Stimulated activated naive CD8-positive, alpha-beta T cell treated with anti-CD3 and anti-CD28 coated beads, Interleukin-15, Interleukin-2, amounts not matched to agents 100 ng/mL and 50 ng/mL, for 24 hours (primary cell): ENCODE results near the gene BUD13.
"Not testable (repeated sequence)": the region's sequence is repeated elsewhere in the genome, so short reads cannot be mapped to it uniquely, and the experiment has no call there.

Experiments used
- H3K27ac Mint-ChIP-seq: one replicate; pipeline ENCODE4 v1.8.0; 2021; ENCODE audit warnings: mild to moderate bottlenecking, mixed read lengths
- H3K27me3 Mint-ChIP-seq: one replicate; pipeline ENCODE4 v1.8.0; 2021; ENCODE audit warnings: mixed read lengths
- H3K36me3 Mint-ChIP-seq: one replicate; pipeline ENCODE4 v1.8.0; 2021; ENCODE audit warnings: low read depth, mixed read lengths
- H3K4me1 Mint-ChIP-seq: one replicate; pipeline ENCODE4 v1.8.0; 2021; ENCODE audit warnings: low read depth, mixed read lengths
- H3K4me3 Mint-ChIP-seq: one replicate; pipeline ENCODE4 v1.8.0; 2021; ENCODE audit warnings: mild to moderate bottlenecking, mixed read lengths
- H3K9me3 Mint-ChIP-seq: one replicate; pipeline ENCODE4 v1.8.0; 2021; ENCODE audit warnings: mixed read lengths

BUD13 gene, protein sequence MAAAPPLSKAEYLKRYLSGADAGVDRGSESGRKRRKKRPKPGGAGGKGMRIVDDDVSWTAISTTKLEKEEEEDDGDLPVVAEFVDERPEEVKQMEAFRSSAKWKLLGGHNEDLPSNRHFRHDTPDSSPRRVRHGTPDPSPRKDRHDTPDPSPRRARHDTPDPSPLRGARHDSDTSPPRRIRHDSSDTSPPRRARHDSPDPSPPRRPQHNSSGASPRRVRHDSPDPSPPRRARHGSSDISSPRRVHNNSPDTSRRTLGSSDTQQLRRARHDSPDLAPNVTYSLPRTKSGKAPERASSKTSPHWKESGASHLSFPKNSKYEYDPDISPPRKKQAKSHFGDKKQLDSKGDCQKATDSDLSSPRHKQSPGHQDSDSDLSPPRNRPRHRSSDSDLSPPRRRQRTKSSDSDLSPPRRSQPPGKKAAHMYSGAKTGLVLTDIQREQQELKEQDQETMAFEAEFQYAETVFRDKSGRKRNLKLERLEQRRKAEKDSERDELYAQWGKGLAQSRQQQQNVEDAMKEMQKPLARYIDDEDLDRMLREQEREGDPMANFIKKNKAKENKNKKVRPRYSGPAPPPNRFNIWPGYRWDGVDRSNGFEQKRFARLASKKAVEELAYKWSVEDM

GRCh38 chr11:116772443-116773202 is at the start of gene BUD13:
Gene BUD13 (minus strand): TSS chr11:116772987. CDS start chr11:116772964, 23 bp downstream.
- H3K27me3 Mint-ChIP-seq: no peaks in the 10 kb centered on the region
- H3K4me1 Mint-ChIP-seq: peaks cover 59% of the 10 kb centered on the region
- peak within 1 kb of the TSS; percentile 93 for H3K4me3 Mint-ChIP-seq
- peak within 1 kb of the TSS; percentile 95 for H3K27ac Mint-ChIP-seq
- no peaks in the 10 kb centered on the region for H3K9me3 Mint-ChIP-seq
- peaks cover 45% of the 10 kb centered on the region for H3K36me3 Mint-ChIP-seq

DNA sequence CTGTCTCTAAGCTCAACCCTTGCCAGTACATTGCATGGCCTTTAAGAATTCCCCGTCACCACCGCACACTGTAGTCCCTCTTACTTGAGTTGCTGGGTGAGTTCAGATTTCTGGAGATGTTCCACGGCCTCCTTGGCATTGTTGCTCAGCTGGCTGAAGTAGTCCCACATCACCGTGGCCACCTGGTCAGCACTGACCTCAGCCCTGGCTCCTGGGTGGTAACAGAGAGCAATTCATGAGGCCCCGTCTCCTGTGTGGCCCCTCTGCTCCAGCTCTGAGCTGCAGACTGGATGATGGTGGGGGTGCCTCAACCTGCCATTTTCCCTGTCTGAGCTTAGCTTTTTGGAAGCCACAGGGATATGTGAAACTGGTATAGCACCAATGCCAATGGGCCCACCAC is 49.8 kb upstream of the BUD13 start:
- Mint-ChIP-seq H3K27me3 (no peaks in the 10 kb centered on the region), H3K4me3 (no peak overlapping the region), H3K9me3 (no peaks in the 10 kb centered on the region), H3K4me1 (no peaks in the 10 kb centered on the region), H3K27ac (no peak overlapping the region), H3K36me3 (no peaks in the 10 kb centered on the region)

GRCh38 chr11:116821050-116821918 is 48.5 kb upstream of the BUD13 start:
- Mint-ChIP-seq H3K9me3 (no peaks in the 10 kb centered on the region), H3K4me1 (no peaks in the 10 kb centered on the region), H3K36me3 (no peaks in the 10 kb centered on the region), H3K27ac (no peak overlapping the region), H3K4me3 (no peak overlapping the region), H3K27me3 (no peaks in the 10 kb centered on the region)

GRCh38 chr11:116819049-116819448 is 46.3 kb upstream of the BUD13 start:
- no peaks in the 10 kb centered on the region for H3K4me1 Mint-ChIP-seq
- no peak overlapping the region for H3K4me3 Mint-ChIP-seq
- no peaks in the 10 kb centered on the region for H3K36me3 Mint-ChIP-seq
- no peaks in the 10 kb centered on the region for H3K27me3 Mint-ChIP-seq
- H3K27ac Mint-ChIP-seq: no peak overlapping the region
- no peaks in the 10 kb centered on the region for H3K9me3 Mint-ChIP-seq

DNA sequence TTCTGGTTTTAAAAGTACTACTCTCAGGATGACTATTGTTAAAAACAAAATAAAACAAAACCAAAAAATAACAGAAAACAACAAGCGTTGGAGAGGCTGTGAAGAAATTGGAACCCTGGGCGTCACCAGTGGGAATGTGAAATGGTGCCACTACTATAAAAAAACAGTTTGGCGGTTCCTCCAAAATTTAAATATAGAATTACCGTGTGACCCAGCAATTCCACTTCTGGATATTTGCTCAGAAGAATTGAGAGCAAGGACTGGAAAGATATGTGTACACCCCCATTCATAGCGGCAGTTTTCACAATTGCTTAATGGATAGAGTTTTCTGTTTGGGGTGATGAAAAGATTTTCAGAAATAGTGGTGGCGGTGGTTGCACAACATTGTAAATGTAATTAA is 41.7 kb upstream of the BUD13 start:
- Mint-ChIP-seq H3K9me3 (no peaks in the 10 kb centered on the region), H3K27me3 (no peaks in the 10 kb centered on the region), H3K4me3 (no peak overlapping the region), H3K27ac (no peak overlapping the region), H3K4me1 (no peaks in the 10 kb centered on the region), H3K36me3 (no peaks in the 10 kb centered on the region)

GRCh38 chr11:116813781-116814471 is 41.1 kb upstream of the BUD13 start:
- Mint-ChIP-seq H3K4me3 (no peak overlapping the region), H3K9me3 (no peaks in the 10 kb centered on the region), H3K27ac (no peak overlapping the region), H3K27me3 (no peaks in the 10 kb centered on the region), H3K36me3 (no peaks in the 10 kb centered on the region), H3K4me1 (no peaks in the 10 kb centered on the region)

DNA sequence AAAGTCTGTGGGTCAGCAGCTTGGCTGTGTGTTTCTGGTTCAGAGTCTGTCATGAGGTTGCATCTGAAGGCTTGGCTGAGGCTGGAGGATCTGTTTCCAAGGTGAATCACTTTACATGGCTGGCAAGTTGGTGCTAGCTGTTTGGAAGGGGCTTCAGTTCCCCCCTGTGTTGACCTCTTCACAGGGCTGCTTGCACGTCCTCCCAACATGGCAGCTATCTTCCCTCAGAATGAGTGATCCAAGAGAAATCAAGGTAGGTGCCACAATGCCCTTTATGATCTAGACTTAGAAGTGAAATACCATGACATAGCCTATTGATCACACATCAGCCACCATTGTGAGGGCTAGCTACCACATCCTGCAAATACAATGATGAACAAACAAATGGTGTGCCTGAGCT is 40.4 kb upstream of the BUD13 start:
- Mint-ChIP-seq H3K9me3 (no peaks in the 10 kb centered on the region), H3K27me3 (no peaks in the 10 kb centered on the region)

GRCh38 chr11:116812109-116812508 is 39.3 kb upstream of the BUD13 start:
- Mint-ChIP-seq H3K9me3 (no peaks in the 10 kb centered on the region), H3K4me3 (no peak overlapping the region), H3K27ac (no peak overlapping the region), H3K36me3 (no peaks in the 10 kb centered on the region), H3K27me3 (no peaks in the 10 kb centered on the region), H3K4me1 (no peaks in the 10 kb centered on the region)

More for the DNA sequence above, 40.4 kb upstream of the BUD13 start:
- no peaks in the 10 kb centered on the region for H3K36me3 Mint-ChIP-seq
- H3K4me1 Mint-ChIP-seq: no peaks in the 10 kb centered on the region
- H3K27ac Mint-ChIP-seq: no peak overlapping the region
- H3K4me3 Mint-ChIP-seq: no peak overlapping the region

DNA sequence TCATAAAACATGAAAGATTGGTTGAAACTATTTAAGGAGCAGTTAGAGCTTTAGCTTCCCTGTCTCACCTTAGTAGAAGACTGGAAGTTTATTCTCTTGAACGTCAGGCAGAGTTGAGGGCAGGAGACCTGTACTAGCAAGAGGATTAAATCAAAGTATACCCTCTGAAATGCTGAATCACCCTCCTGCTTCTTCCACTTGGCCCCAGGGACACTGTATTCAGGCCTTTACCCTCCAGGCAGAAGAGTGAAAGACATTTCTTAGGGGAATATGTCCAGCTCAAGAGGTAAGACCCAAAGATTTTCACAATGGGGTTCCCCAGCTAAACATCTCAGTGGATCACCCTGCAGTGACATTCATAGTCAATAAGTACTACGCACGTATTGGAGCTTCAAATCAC is 38.4 kb upstream of the BUD13 start:
- Mint-ChIP-seq H3K36me3 (no peaks in the 10 kb centered on the region), H3K27me3 (no peaks in the 10 kb centered on the region), H3K27ac (no peak overlapping the region), H3K9me3 (no peaks in the 10 kb centered on the region), H3K4me1 (no peaks in the 10 kb centered on the region), H3K4me3 (no peak overlapping the region)

DNA sequence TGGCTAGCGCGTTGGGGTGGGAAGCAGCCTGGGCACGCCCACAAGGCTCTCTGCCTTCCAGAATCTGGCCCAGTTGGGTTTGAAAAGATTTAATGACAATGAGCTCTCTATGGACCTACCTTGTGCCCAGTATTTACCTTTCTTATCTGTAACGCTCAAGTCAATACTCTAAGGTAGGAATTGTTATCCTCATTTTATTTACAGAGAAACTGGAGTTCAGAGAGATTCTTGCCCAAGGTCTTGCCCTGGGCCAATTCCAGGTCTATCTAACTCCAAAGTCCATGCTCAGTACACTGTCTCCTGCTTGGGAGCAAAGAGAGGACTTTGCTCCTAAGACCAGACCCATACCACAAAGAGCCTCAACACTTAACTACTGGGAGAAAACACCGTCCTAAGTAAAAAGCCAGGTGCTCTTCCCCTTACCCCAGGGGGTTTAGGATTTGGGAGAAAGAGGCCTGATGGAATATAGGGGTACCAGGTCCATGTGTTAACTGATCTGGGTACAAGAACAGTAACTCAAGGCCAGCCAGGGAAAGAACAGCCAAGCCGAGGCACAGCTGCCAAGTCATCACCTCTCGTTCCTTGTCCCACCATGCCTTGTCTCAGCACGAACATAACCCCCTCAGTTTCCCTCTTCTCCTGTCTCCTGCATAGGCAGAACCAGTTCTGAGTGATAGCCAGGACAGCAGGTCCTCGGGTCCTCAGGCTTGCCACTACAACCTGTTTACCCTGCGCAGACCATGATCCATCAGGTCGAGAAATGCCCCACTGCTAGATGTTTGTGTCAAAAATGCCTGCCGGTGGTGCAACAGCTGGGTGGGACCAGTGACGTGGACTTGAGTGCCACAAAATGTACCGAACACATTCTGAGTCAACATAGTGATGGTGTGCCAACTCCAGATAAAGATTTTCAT is 35.7 kb upstream of the BUD13 start:
- Mint-ChIP-seq H3K27me3 (no peaks in the 10 kb centered on the region), H3K27ac (no peak overlapping the region), H3K36me3 (no peaks in the 10 kb centered on the region), H3K4me3 (no peak overlapping the region), H3K9me3 (no peaks in the 10 kb centered on the region), H3K4me1 (no peaks in the 10 kb centered on the region)

DNA sequence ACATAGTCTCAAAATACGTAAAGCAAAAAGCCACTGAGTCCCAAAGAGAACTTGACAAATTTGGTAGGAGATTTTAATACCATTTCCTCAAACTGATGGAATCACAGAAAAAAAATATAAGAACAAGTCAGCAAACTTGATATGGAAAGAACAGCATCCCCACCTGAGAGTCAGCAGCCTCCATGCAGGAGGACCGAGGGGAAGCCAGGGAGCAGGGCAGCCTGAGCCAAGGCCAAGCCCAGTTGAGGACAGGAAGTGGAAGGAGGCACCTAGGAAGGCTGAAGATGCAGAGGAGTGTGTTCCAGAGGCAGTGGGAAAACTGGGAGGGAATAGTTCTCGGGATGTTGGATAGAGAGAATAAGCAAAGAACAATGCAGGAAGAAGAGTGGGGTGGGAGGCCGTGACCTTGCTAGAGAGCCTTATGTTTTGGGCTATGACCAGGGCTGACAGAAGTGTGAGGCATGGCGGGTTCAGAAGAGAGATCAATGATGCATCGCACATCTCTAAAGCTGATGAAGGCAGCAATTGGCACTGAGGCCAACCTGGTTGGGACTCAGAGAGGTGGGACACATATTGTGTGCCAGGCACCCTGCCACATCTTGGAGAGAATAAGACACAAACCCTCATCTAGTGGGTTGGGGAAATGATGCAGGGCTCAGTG is 34.9 kb upstream of the BUD13 start:
- Mint-ChIP-seq H3K9me3 (no peaks in the 10 kb centered on the region), H3K36me3 (no peaks in the 10 kb centered on the region), H3K27me3 (peaks cover 3% of the 10 kb centered on the region), H3K27ac (no peak overlapping the region), H3K4me1 (no peaks in the 10 kb centered on the region), H3K4me3 (no peak overlapping the region)

DNA sequence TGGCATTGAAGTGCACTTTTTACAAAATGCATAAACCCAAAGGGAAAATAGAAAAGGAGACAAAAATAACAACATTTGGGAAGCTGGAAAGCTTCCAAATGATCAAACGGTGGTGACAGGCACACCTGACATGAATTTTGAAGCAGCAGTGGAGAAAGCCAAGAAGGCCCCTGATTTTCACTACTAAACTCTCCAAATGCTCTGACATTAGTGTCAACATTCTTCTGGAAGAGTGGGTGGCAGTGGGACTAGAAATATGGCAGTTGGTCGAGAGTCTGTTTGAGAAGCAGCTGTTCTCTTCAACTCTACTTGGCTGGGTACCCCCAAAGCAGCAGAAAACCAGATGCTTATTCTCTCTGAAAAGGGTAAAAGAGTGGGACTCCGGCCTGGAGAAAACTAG is 31.2 kb upstream of the BUD13 start:
- Mint-ChIP-seq H3K27me3 (peaks cover 14% of the 10 kb centered on the region), H3K27ac (no peak overlapping the region), H3K4me1 (no peaks in the 10 kb centered on the region), H3K36me3 (no peaks in the 10 kb centered on the region), H3K9me3 (no peaks in the 10 kb centered on the region), H3K4me3 (no peak overlapping the region)

DNA sequence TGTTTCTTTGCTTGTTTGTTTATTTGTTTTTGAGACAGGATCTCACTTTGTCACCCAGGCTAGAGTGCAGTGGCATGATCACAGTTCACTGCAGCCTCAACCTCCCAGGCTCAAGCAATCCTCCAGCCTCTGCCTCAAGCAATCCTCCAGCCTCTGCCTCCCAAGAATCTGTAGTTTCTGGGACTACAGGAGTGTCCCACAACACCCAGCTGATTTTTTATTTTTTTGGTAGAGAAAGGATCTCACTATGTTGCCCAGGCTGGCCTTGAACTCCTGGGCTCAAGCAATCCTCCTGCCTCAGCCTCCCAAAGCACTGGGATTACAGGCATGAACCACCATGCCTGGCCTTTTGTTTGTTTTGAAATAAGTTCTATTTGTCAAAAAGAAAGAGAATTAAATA is 28.9 kb upstream of the BUD13 start:
- peaks cover 14% of the 10 kb centered on the region for H3K27me3 Mint-ChIP-seq
- H3K4me3 Mint-ChIP-seq, H3K4me1 Mint-ChIP-seq: not testable (repeated sequence)

More for the DNA sequence above, 28.9 kb upstream of the BUD13 start:
- H3K27ac Mint-ChIP-seq, H3K9me3 Mint-ChIP-seq, H3K36me3 Mint-ChIP-seq: not testable (repeated sequence)
